Body of pancreas (tissue), 4 donors: ENCODE measurements around the gene DRC7.

ENCODE experiments used
- CTCF ChIP-seq, 7 experiments: fragments of 450-650 bp in 4 of 7; fragments of 200-600 bp in 3 of 7; sonication (generic) in 3 of 7; IDR thresholded peaks; one replicate each; pipeline ENCODE4 v1.5.1; 2016 to 2019; ENCODE audit warnings: antibody characterized with exemption in 7 of 7
- POLR2A ChIP-seq, 3 donors: fragments of 450-650 bp; IDR thresholded peaks; one replicate each; pipeline ENCODE4 v1.6.1; 2016; ENCODE audit warnings: antibody characterized with exemption in 3 of 3, mild to moderate bottlenecking in 2 of 3

- TF ChIP-seq POLR2A (IDR thresholded peaks at IDR 0.05) (no peak), CTCF (IDR thresholded peaks at IDR 0.05) (no peak)
Observed at GRCh38 chr16:57748596-57748995, 54.0 kb downstream of the DRC7 start.
